ENCODE data around the gene SLC39A7. TPM values are rescaled to one million over a fixed set of nuclear protein-coding genes. Genes with fewer than 3 reads are reported as not detected.

Gene SLC39A7
- total and polyA plus RNA-seq, 2 of the 4 experiments (the other 2 are of a cell fraction), result 135 to 208 TPM

DNA sequence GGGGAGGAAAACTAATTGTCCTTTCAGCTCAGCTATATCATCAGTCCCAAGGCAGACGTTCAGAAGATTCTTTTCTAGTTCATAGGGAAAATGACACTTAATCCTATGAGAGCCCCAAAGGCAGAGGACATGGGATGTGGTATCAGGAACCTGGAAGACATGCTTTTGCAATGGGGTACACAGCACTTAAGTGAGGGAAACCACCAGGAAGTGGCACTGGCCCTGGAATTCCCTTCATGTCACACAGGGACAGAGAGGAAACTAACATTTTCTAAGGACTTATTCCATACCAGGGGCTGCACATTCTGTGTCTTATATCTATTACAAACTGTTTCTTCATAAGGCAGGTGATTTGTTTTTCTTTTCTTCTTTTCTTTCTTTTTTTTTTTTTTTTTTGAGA lies 42.8 kb downstream of the SLC39A7 start:
- no peak overlapping the region for H4K5ac ChIP-seq (ENCODE audit: low read depth, low read length)
- no peak overlapping the region for H4K91ac ChIP-seq (ENCODE audit: insufficient read depth, low read depth, low read length)
- dilution Hi-C loops (cut with HindIII; ENCODE audit: low sequenced_read_pairs, unreplicated experiment), result no loop called here
- TF ChIP-seq ELK1 (IDR thresholded peaks at IDR 0.05; ENCODE audit: borderline replicate concordance, low read depth, low read length) (no peak), NFE2L2 (IDR thresholded peaks at IDR 0.05; ENCODE audit: low read depth, low read length) (no peak), USF2 (IDR thresholded peaks at IDR 0.05; ENCODE audit: low read depth, low read length) (no peak), CEBPB (IDR thresholded peaks at IDR 0.05; ENCODE audit: low read depth, low read length) (no peak), MAFK (IDR thresholded peaks at IDR 0.05; ENCODE audit: low read depth, low read length) (no peak), BHLHE40 (IDR thresholded peaks at IDR 0.05; ENCODE audit: low read depth, low read length) (no peak), RCOR1 (IDR thresholded peaks at IDR 0.05; ENCODE audit: insufficient replicate concordance, low read length) (no peak), CHD1 (IDR thresholded peaks at IDR 0.05; ENCODE audit: low read depth, low read length) (no peak), POLR2A (IDR thresholded peaks at IDR 0.05; ENCODE audit: low read depth, low read length) (no peak), RFX5 (IDR thresholded peaks at IDR 0.05; ENCODE audit: low read depth, low read length) (no peak), MAZ (IDR thresholded peaks at IDR 0.05; ENCODE audit: borderline replicate concordance, low read depth, low read length) (no peak), FOS (IDR thresholded peaks at IDR 0.05; ENCODE audit: low read depth, low read length) (no peak), RAD21 (IDR thresholded peaks at IDR 0.05; ENCODE audit: low read length) (no peak), CTCF (conservative IDR thresholded peaks at IDR 0.05; ENCODE audit: low read depth, low read length) (no peak), MXI1 (IDR thresholded peaks at IDR 0.05; ENCODE audit: borderline replicate concordance, low read depth, low read length) (no peak)
- POLR2A ChIA-PET (ENCODE audit: unreplicated experiment), result interaction anchor here (0.6 kb wide), 1 partner anchor 230 kb away, joined by 3 read pairs; no protein-coding TSS in a partner anchor
- peaks cover 0 to 2% of the 10 kb centered on the region in 2 experiments; a peak in 1 of 4 replicates for H3K79me1 ChIP-seq (ENCODE audit: low read depth in 1 of 2, low read length in 2 of 2)
- CTCF ChIA-PET, result interaction anchor here (0.6 kb wide), 1 partner anchor 86 kb away, joined by 3 read pairs; no protein-coding TSS in a partner anchor
- no peak overlapping the region for H3K23ac ChIP-seq (ENCODE audit: low read depth, low read length)
- no peaks in the 10 kb centered on the region for H4K20me1 ChIP-seq (ENCODE audit: insufficient read depth, low read length)
- no peak overlapping the region for H3K27ac ChIP-seq (ENCODE audit: insufficient read depth, low read length)
- H3K36me3 ChIP-seq (ENCODE audit: control insufficient read depth, insufficient read depth, low read length), result no peaks in the 10 kb centered on the region
- H3K9ac ChIP-seq (ENCODE audit: low read depth, low read length), result no peak overlapping the region
- H2BK120ac ChIP-seq (ENCODE audit: low read depth, low read length), result no peak overlapping the region
- H3K4me3 ChIP-seq (ENCODE audit: insufficient read depth, low read depth, low read length), result no peak overlapping the region
- H2AFZ ChIP-seq (replicated peaks; ENCODE audit: low read length, poor library complexity), result no peak overlapping the region
- DNase-seq, result no peak
- no peak overlapping the region for H3K4ac ChIP-seq (ENCODE audit: low read depth, low read length)
- H3K4me2 ChIP-seq (ENCODE audit: low read depth, low read length), result no peak overlapping the region
- peaks cover 22% of the 10 kb centered on the region for H3K27me3 ChIP-seq (ENCODE audit: control insufficient read depth, insufficient read depth, low read length)
- H3K14ac ChIP-seq (replicated peaks; ENCODE audit: low read depth, low read length), result no peak overlapping the region
- H3K4me1 ChIP-seq (ENCODE audit: control insufficient read depth, insufficient read depth, low read length), result peaks cover under 1% of the 10 kb centered on the region; the same call in 1 of the 2 replicates
- no peak overlapping the region for H3K18ac ChIP-seq (ENCODE audit: low read depth, low read length)
- no peaks in the 10 kb centered on the region for H3K9me3 ChIP-seq (ENCODE audit: control insufficient read depth, insufficient read depth, low read length)
- H2AK9ac ChIP-seq (replicated peaks; ENCODE audit: low read depth, low read length, poor library complexity), result no peak overlapping the region
- no CpG with 5 or more reads among the region's 1 CpG for WGBS, 2 experiments (ENCODE audit: extremely low coverage in 2 of 2, insufficient read length in 1 of 2)
- H2BK20ac ChIP-seq (ENCODE audit: low read depth, low read length), result no peak overlapping the region
- no peak overlapping the region for H2BK5ac ChIP-seq (ENCODE audit: low read depth, low read length, poor library complexity, severe bottlenecking)
- in situ Hi-C loops (cut with MboI; ENCODE audit: low sequenced_read_pairs), result loop anchor here (10.0 kb wide), 1 partner anchor 119 kb away; no protein-coding TSS in a partner anchor
- H3K56ac ChIP-seq (ENCODE audit: extremely low read depth, insufficient read depth, low read length), result no peak overlapping the region
- H4K8ac ChIP-seq (ENCODE audit: low read depth in 2 of 2, low read length in 2 of 2), result no peak overlapping the region
- no peak for ATAC-seq (ENCODE audit: low read depth)
- no peak overlapping the region for H2BK15ac ChIP-seq (ENCODE audit: low read depth, low read length)
- no peak overlapping the region for H2AK5ac ChIP-seq (ENCODE audit: low read depth, low read length)
- BruUV-seq (replicated peaks), result no TSS peak
- intact Hi-C loops (cut with micrococcal nuclease), result no loop called here
- no peaks in the 10 kb centered on the region for H3K9me1 ChIP-seq (ENCODE audit: insufficient read depth, low read length)

Measured in IMR-90 (cell line).